IPS-20b (cell line): Measurements from ENCODE around the gene IHH.

Source experiments
- H3K27ac ChIP-seq: one replicate; pipeline ENCODE4 v1.5.1; 2013; ENCODE audit warnings: low read length
- H3K27me3 ChIP-seq: 2 replicates; pipeline ENCODE4 v1.6.1; 2013; ENCODE audit warnings: mild to moderate bottlenecking, low read length, inconsistent platforms; ENCODE audit not compliant: insufficient read depth
- H3K36me3 ChIP-seq: 2 replicates; pipeline ENCODE4 v1.6.1; 2013; ENCODE audit warnings: low read depth, mild to moderate bottlenecking, inconsistent platforms, low read length, moderate library complexity; ENCODE audit not compliant: insufficient read depth
- H3K4me1 ChIP-seq: 2 replicates; pipeline ENCODE4 v1.6.1; 2013; ENCODE audit warnings: mild to moderate bottlenecking, control low read depth, inconsistent platforms, low read length, moderate library complexity; ENCODE audit not compliant: insufficient read depth
- H3K4me3 ChIP-seq: 2 replicates; pipeline ENCODE4 v1.5.1; 2013; ENCODE audit warnings: mild to moderate bottlenecking, low read length, inconsistent platforms
- H3K9ac ChIP-seq: 2 replicates; pipeline ENCODE4 v1.6.1; 2013; ENCODE audit warnings: low read depth, mild to moderate bottlenecking, inconsistent platforms, low read length, moderate library complexity
- H3K9me3 ChIP-seq: 2 replicates; pipeline ENCODE4 v1.6.1; 2013; ENCODE audit warnings: mild to moderate bottlenecking, low read depth, low read length, inconsistent platforms; ENCODE audit not compliant: insufficient read depth

The IHH gene

DNA sequence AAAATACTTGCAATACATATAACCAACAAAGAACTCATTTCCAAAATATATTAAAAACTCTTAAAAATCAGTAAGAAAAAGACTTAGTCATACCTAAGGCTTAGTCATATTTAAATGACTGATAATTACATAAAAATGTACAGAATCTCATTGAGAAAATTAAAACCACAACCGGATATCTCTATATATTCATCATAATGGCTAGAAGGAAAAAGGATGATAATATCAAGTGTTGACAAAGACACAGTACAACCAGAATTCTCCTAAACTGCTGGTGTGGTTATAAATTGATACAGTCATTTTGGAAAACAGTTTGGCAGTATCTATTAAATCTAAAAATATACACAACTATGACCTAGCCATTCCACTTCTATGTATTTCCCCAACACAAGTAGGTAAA, 27.1 kb upstream of the IHH start:
- Histone ChIP-seq H3K9ac (no peak overlapping the region), H3K4me1 (peaks cover 5% of the 10 kb centered on the region; the same call in 1 of the 2 replicates), H3K9me3 (no peaks in the 10 kb centered on the region), H3K27ac (no peak overlapping the region), H3K36me3 (no peaks in the 10 kb centered on the region), H3K4me3 (no peak overlapping the region), H3K27me3 (no peaks in the 10 kb centered on the region)

- H3K4me1 ChIP-seq, result peaks cover 5% of the 10 kb centered on the region; the same call in 1 of the 2 replicates
- H3K27ac ChIP-seq, result no peak overlapping the region
- no peaks in the 10 kb centered on the region for H3K9me3 ChIP-seq
- H3K4me3 ChIP-seq, result no peak overlapping the region
- H3K9ac ChIP-seq, result no peak overlapping the region
- H3K36me3 ChIP-seq, result no peaks in the 10 kb centered on the region
- H3K27me3 ChIP-seq, result no peaks in the 10 kb centered on the region
Observed at GRCh38 chr2:219087361-219087760, 26.6 kb upstream of the IHH start.

DNA sequence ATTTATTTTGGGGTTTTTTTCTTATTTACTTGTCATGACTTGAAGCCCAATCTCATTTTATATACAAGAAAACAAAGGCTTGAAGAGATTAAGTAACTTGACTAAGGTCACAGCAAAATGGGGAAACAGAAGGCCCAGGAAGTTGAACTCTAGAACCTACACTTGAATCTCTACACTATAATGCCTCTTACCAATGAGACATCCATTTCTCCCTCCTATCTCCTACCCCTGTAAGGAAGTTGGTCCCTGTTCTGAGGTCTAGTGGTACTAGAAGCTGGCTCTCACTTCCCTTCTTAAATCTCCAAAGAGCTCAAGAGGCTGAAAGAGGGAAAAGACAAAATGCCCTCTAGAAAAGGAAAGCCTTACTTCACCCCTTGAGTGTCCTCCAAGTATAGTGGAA, 25.5 kb upstream of the IHH start:
- Histone ChIP-seq H3K4me1 (peaks cover 5% of the 10 kb centered on the region; the same call in 1 of the 2 replicates), H3K27ac (no peak overlapping the region), H3K4me3 (no peak overlapping the region), H3K9ac (no peak overlapping the region), H3K36me3 (no peaks in the 10 kb centered on the region), H3K27me3 (no peaks in the 10 kb centered on the region), H3K9me3 (no peaks in the 10 kb centered on the region)

DNA sequence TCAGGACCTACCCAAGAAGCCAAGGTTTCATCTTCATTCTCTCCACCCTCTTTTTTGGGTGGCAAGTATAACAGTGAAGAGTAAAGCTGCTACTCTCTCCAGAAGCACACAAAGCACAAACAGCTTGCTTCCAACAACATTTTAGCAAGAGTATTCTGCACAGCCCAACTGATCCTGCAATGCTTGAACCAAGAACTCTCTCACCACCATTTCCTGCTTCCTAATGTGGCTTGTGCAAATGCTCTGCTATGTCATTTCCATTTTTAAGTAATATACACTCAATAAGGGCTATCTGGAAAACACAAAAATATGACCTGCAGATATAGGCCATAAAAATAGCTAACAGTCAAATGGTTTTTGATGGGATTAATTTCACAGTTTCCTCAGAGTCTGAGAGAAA, 24.1 kb upstream of the IHH start:
- no peak overlapping the region for H3K9ac ChIP-seq

DNA sequence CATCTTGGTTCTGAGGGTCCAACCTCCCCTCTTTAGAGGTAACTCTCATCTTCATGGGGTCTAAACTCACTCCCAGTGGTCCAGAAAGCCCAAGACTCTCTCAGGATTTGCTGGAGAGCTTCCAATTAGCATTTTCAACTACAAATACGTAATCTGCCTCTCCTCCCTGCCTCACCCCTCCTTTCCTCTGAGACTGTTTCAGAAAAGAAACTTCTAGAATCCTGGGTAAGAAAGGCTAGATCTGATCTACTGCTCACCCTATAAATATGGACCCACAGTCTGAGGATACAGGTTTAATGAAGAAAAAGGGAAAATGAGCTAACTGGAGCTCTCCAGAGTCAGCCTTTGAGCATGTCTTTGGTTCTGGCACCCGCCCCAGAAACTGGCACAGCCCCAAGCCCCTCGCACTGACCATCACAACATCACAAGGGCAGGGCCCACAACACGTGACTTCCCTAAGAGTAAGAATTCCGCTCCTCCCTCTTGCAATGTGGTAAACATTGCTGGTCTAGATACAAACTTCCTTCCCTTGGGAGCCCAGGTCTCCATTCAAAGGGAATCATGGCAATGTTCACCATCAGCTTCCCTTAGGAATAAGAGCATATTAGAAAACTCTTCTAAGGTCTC, 21.7 kb upstream of the IHH start:
- Histone ChIP-seq H3K9ac (no peak overlapping the region), H3K27me3 (no peaks in the 10 kb centered on the region), H3K9me3 (no peaks in the 10 kb centered on the region), H3K36me3 (no peaks in the 10 kb centered on the region), H3K27ac (no peak overlapping the region), H3K4me3 (no peak overlapping the region), H3K4me1 (peaks cover 4% of the 10 kb centered on the region; the same call in 1 of the 2 replicates)

More for the DNA sequence above, 24.1 kb upstream of the IHH start:
- H3K4me3 ChIP-seq, result no peak overlapping the region
- peaks cover 5% of the 10 kb centered on the region; the same call in 1 of the 2 replicates for H3K4me1 ChIP-seq
- no peaks in the 10 kb centered on the region for H3K27me3 ChIP-seq
- no peak overlapping the region for H3K27ac ChIP-seq
- H3K36me3 ChIP-seq, result no peaks in the 10 kb centered on the region
- H3K9me3 ChIP-seq, result no peaks in the 10 kb centered on the region

- no peaks in the 10 kb centered on the region for H3K9me3 ChIP-seq
- peaks cover 6% of the 10 kb centered on the region; the same call in 1 of the 2 replicates for H3K36me3 ChIP-seq
- no peak overlapping the region for H3K4me3 ChIP-seq
- H3K27me3 ChIP-seq, result no peaks in the 10 kb centered on the region
- H3K4me1 ChIP-seq, result no peaks in the 10 kb centered on the region
- H3K27ac ChIP-seq, result no peak overlapping the region
- no peak overlapping the region for H3K9ac ChIP-seq
Observed at GRCh38 chr2:219081701-219082331, 21.1 kb upstream of the IHH start.

- H3K27me3 ChIP-seq, result no peaks in the 10 kb centered on the region
- no peaks in the 10 kb centered on the region for H3K9me3 ChIP-seq
- H3K4me3 ChIP-seq, result no peak overlapping the region
- H3K4me1 ChIP-seq, result no peaks in the 10 kb centered on the region
- H3K9ac ChIP-seq, result no peak overlapping the region
- H3K36me3 ChIP-seq, result peaks cover 11% of the 10 kb centered on the region; the same call in 1 of the 2 replicates
- H3K27ac ChIP-seq, result no peak overlapping the region
Observed at GRCh38 chr2:219081096-219081495, 20.4 kb upstream of the IHH start.

- Histone ChIP-seq H3K9me3 (no peaks in the 10 kb centered on the region), H3K4me3 (no peak overlapping the region), H3K36me3 (peaks cover 18% of the 10 kb centered on the region; the same call in 1 of the 2 replicates), H3K4me1 (no peaks in the 10 kb centered on the region), H3K9ac (no peak overlapping the region), H3K27me3 (no peaks in the 10 kb centered on the region), H3K27ac (no peak overlapping the region)
Observed at GRCh38 chr2:219079417-219079816, 18.7 kb upstream of the IHH start.

GRCh38 chr2:219078951-219079350, 18.2 kb upstream of the IHH start:
- no peaks in the 10 kb centered on the region for H3K9me3 ChIP-seq
- H3K4me1 ChIP-seq, result 0 out of 2 replicates have a peak, but pooled peaks cover 1% of the 10 kb centered on the region
- H3K27ac ChIP-seq, result no peak overlapping the region
- H3K9ac ChIP-seq, result no peak overlapping the region
- peaks cover 18% of the 10 kb centered on the region; the same call in 1 of the 2 replicates for H3K36me3 ChIP-seq
- H3K4me3 ChIP-seq, result no peak overlapping the region
- H3K27me3 ChIP-seq, result no peaks in the 10 kb centered on the region

DNA sequence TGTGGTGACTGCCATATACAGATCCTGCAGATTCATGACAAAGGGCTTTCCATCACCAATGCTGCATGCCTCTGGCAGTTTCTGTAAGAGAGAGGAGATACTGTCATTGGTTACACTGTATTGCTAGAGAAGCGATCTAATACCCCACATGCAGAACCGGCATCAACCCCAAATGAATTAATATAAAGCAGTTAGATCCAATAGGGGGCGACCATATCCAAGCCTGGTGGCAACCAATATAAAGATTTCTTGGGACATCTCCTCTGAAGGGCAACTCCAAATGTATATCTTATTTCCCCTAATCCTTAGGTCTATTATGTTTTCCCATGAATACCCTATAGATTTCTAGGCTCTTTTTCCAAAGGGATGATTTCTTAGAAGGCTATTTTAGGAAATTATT, 17.4 kb upstream of the IHH start:
- no peaks in the 10 kb centered on the region for H3K9me3 ChIP-seq
- H3K4me3 ChIP-seq, result no peak overlapping the region
- no peak overlapping the region for H3K27ac ChIP-seq
- H3K27me3 ChIP-seq, result no peaks in the 10 kb centered on the region
- H3K4me1 ChIP-seq, result 0 out of 2 replicates have a peak, but pooled peaks cover 2% of the 10 kb centered on the region
- H3K9ac ChIP-seq, result no peak overlapping the region
- H3K36me3 ChIP-seq, result peaks cover 18% of the 10 kb centered on the region; the same call in 1 of the 2 replicates

DNA sequence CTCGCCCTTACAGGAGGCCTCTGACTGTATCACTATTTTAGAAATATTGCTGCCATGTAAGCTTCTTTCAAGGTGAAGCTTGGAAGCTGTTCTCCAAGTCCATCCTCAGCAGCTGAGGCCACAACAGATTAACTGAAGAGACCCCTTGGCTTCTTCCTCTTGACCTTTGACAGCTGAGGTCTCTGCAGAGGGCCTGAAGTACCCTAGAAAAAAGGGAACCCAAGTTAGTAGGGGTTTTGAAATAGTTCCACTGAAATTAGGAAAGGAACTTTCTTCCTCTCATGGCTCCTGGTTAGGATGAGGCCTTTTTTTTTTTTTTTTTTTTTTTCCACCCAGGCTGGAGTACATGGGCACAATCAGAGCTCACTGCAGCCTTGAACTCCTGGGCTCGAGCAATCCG, 15.5 kb upstream of the IHH start:
- Histone ChIP-seq H3K4me1 (0 out of 2 replicates have a peak, but pooled peaks cover 2% of the 10 kb centered on the region), H3K27me3 (no peaks in the 10 kb centered on the region), H3K36me3 (peaks cover 18% of the 10 kb centered on the region; the same call in 1 of the 2 replicates), H3K4me3 (no peak overlapping the region), H3K9ac (no peak overlapping the region), H3K9me3 (no peaks in the 10 kb centered on the region), H3K27ac (no peak overlapping the region)
